Measurements from ENCODE around the gene MCC.
"Not testable (repeated sequence)": the region's sequence is repeated elsewhere in the genome, so short reads cannot be mapped to it uniquely, and the experiment has no call there.

MCC gene

DNA sequence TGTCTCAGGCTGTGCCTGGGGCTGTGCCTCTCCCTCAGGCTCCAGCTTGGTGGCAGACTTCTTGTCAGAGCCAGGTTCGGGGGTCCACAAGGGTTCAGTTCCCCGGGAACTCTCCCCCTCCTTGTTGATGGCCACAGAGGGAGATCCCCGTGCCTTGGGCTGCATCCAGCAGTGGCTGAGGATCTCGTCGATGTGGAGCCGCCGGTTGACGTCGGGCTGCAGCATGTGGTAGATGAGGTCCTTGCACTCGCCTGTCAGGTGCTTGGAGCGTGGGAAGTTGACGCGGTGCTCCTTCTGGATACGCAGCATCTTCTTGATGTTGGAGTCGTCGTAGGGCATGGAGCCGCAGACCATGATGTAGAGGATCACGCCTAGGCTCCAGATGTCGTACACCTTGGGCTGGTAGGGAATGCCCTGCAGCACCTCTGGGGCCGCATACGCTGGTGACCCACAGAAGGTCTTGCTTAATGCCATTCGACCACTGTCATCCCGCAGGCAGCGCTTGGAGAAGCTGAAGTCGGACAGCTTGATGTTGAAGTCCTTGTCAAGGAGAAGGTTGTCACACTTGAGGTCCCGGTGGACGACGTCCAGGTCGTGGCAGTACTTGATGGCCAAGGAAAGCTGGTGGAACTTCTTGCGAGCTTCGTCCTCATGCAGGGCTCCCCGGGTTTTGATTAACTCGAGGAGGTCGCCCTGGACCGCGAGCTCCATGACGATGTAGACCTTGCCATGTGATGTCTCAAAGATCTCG lies 54.2 kb downstream of the MCC start:
- intact Hi-C loops (cut with DNase I), result no loop called here
- peak in 1 of 10 donors; percentile 72 for DNase-seq

DNA sequence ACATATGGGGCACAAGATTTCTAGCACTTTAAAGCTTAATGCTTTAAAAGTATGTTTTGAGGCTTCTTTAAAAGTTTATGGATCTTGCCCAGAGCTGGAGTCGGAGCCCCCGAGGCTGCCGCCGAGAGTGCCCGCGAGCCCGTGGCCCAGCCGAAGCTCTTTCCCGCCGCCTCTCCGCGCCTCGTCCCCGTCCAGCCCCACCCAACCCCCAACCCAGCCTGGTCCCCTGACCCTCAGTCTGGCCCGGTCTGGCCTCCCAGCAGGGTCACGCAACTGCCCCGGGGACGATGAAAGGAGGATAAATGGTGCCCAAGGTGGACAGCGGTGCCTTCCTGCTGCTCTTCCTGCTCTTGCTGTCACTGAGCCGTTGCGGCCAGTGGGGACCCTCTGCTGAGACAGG lies 55.2 kb downstream of the MCC start:
- no peak for DNase-seq
- intact Hi-C loops (cut with DNase I), result no loop called here

DNA sequence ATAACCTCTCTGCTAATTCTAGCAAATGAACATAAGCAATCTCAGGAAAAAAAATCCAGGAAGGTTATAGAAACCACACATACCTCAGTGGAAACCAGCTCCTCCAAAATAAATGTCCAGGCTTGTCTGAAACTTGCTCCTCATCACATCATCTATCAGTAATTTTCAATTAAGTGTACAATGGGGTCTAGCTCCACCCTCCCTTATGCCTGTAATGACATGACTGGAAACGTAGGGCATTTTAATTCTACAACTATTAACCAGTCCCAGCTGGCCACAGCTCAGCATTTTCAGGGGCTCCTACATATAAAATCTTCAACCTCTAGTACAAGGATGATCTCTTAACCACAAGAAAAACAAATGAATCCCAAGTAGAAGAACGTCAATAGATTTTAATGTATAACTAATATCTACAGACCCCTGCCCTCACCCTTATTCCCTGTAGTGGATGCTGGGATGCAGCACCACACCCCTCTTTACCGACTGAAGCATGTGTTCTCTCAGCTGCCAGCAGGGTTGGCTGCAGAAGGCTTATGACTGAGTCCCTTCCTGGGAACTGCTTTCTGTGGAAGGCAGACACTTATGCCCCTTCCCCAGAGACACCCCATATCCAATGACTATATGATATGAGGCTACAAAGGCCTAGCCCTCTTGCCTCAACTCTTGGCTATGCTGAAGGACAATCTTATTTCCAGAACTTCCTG lies 60.2 kb downstream of the MCC start:
- no peak for DNase-seq
- intact Hi-C loops (cut with DNase I), result no loop called here

DNA sequence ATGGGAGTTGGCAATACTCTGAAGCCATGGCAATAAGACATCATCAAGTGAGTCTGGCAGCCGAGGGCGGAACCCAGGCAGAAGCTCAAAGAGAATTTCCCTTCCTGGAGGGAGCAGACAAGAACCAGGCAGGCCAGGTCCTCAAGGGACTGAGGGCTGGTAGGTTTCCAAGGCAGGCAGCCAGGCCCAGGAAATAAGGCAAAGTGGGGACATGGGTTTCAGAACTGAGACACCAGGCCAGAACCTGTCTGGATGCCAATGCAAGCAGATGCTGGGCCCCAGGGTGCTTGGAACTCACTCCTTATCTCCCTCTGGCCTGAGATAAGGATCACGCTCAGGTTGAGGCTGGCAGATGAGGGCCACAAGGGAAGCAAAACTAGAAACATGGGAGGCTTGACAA lies 62.3 kb downstream of the MCC start:
- intact Hi-C loops (cut with DNase I), result no loop called here

DNA sequence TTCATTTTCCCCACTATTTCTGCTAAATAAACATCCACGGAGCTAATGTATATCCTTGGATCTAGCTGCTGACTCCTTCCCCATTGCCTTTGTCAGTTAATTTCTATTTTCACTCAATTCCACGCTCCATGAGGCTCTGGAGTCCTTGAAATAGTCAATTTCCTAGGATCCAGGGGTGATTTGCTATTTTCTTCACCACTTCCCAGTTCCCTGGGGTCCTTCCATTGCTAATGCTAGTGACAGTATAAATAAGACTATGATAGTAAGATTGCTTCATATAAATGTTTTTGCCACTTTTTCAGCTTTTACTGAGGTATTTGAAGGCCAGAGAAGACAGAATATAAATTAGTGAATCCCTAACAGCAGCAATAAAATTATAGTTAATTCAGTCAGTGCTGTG lies 66.6 kb downstream of the MCC start:
- intact Hi-C loops (cut with DNase I), result no loop called here
- no peak for DNase-seq

More for the DNA sequence above, 62.3 kb downstream of the MCC start:
- peak in 1 of 10 donors; percentile 48 for DNase-seq

DNA sequence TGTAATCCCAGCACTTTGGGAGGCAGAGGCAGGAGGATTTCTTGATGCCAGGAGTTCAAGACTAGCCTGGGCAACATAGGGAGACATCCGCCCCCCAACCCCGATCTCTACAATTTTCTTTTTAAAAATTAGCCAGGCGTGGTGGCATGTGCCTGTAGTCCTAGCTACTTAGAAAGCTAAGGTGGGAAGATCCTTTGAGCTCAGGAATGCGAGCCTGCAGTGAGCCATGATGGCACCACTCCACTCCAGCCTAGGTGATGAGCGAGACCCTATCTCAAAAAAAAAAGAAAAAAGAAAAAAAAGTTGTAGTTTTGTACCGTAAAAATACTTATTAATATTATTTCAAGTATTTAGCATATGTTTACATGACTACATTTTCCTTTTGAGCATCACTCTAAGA lies 82.7 kb downstream of the MCC start:
- peak in 1 of 10 donors; percentile 60 for DNase-seq
- intact Hi-C loops (cut with DNase I), result no loop called here

DNA sequence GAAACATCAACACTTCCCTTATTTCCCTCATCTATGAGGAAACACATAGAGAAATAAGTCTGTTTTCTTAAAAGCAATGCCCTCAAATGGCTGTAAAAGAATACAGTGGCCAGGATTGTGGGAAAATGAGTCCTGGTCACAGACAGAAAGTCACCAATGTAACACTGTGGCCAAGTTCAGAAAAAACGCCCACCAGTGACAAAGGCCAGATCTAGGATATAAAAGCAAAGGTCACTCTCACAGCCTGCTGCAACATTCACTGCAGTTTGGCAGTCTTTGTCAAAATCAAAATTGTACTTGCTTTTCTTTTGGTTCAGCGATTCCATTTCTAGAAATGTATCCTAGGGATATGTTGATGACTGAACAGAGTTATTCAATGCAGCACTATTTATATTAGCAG lies 84.0 kb downstream of the MCC start:
- DNase-seq, result no peak
- intact Hi-C loops (cut with DNase I), result no loop called here

DNA sequence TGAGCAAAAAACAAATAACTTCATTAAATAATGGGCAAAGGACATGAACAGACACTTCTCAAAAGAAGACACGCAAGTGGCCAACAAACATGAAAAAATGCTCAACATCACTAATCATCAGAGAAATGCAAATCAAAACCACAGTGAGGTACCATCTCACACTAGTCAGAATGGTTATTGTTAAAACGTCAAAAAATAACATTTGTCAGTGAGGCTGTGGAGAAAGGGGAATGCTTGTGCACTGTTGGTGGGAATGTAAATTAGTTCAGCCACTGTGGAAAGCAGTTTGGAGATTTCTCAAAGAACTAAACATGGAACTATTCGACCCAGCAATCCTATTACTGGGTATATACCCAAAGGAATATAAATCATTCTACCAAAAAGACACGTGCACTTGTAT lies 90.3 kb downstream of the MCC start:
- not testable (repeated sequence) for DNase-seq

DNA sequence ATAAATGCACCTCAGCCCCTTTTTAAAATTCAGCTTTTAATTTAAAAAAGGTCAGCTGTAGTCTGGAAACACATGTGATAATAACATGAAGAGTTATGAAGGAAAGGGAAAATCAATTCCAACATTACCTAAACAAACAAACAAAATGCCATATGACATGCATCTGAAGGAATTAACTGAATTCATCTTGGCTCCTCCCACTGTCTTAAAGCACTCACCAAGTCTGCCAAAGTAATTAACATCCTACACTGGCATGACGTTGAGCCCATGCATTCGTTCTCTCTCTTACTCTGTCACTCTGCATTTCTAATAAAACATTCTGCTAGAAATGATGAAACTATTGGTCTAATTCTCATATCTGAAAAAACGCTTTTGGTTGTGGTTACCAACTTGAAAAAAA lies 91.2 kb downstream of the MCC start:
- intact Hi-C loops (cut with DNase I), result no loop called here
- no peak for DNase-seq

More for the DNA sequence above, 90.3 kb downstream of the MCC start:
- intact Hi-C loops (cut with DNase I), result not testable (repeated sequence)

DNA sequence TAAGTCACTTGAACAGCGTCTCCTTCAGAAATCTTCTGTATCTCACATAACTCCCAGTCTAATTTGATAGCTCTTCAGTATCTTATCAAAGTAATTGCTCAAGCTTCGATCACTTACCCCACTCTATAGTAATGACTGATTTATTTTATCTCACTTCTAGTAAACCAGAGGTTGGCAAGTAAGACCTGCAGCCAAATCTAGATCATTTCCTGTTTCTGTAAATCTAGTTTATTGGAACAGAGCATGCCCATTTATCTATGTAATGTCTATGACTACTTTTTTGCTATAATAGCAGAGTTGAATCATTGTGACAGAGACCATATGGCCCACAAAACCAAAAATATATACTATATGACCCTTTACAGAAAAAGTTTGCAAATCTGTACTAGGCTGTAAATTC lies 93.6 kb downstream of the MCC start:
- no peak for DNase-seq
- intact Hi-C loops (cut with DNase I), result no loop called here

DNA sequence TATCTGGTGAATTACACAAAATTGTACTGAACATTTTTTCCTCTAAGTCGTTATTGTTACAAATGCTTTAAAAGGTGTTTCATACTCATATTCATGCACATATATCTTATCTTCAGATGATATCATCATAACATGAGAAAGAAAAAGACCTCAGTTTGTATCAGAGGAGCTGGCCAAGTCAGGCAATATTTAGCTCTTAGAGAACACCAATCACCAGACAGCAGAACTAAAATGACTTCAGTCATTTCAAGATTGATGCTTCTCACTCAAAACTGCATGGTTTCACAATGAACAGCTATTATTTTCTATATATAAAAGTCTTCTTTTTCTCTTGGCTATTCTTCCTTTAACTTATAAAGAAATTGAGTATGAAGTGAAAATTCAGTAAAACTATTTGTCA lies 98.0 kb downstream of the MCC start:
- DNase-seq, result no peak
- intact Hi-C loops (cut with DNase I), result no loop called here

DNA sequence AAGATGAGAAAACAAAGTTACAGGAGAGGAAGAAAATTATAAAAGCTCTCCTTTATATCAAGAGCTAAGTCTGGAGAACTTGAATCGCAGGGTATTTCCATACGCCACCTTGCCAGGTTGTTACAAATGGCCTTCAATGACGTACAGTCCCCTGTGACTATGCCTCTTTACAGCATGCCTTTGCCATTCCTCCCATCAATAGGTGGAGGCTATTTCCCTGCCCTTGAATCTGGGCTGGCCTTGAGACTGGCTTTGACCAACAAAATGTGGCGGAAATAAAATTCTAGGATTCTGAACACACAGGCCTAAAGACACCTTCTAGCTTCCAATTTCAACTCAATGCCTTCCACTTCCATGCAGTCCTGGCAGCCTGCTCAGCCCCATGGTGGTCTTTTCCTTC lies 99.1 kb downstream of the MCC start:
- DNase-seq, result no peak
- intact Hi-C loops (cut with DNase I), result no loop called here

DNA sequence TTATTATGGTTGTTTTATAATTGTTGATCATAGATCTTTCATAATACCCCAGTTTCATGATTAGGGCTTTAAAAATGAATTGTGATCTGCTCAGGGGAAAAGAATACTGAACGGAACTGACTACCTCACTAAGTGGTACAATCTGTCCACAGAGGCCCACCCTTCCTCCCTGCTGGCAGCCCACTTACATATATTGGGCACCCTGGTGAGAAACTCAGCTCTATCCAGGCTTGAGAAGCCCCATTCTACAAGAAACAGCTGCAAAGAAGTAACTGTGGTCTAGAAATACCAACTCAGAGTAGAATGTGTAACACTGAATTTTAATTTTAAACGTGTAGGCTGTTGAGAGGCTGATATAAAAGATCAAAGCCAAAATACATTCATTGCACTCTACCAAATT lies 100.4 kb downstream of the MCC start:
- intact Hi-C loops (cut with DNase I), result no loop called here
- DNase-seq, result no peak

DNA sequence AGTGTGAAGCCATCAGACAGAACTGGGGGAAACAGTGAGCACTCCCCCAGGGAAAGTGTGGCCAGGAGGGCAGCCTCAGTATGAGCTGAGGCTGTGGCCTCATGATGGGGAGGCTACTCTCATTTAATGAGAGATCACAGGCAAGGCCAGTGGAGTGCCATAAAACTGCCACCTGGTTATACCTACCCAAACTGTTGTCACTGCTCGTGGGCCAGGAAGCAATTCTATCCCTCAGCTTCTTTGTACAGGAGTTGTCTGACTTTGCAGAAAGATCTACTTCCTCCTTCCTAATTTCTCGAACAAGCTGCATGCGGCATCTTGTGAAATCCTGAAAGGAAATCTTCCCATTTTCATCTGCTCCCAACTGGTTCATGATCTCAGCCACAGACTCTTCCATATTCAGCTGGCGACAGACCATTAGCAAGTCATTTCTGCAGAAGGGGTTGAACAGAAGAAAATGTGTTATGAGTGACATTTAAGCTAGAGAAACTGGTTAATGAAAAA lies 103.4 kb downstream of the MCC start:
- DNase-seq, result no peak
- intact Hi-C loops (cut with DNase I), result loop anchor here (2.0 kb wide), 1 partner anchor 124 kb away; no protein-coding TSS in a partner anchor

DNA sequence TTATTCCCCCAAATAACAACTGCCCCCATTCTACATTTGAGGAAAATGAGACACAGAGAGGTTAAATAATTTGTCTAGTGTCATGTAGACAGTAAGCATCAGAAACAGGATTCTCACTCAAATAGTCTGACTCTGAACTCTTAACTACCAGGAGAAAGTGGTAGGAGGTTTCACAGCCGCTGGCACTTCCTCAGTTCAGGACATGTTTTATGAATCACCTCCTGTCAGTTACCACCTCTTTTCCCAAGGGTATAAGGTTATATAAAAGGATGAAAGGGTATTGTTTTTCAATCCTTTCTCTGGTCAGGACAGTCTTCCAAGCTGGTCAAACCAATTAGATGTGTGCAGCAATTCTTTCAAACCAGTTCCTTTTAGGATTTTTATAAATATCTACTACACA lies 105.5 kb downstream of the MCC start:
- no peak for DNase-seq
- intact Hi-C loops (cut with DNase I), result no loop called here

DNA sequence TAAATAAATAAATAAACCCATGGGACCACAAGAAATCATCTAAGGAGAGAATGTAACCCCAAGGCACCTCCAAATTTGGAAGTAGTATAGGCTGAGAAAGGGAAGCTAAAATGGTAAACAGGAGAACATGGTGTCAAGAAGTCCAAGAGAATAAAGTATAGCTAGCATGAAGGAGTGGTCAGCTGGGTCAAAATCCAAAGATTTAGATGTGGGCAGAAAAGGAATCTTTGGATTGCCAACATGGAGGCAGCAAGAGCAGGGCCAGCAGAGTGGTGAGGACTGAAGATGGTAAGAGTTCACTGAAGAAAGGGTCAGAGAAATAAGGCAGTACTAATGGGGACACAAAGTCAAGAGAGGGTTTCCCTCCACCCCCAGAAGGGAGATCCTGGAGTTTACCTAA lies 106.5 kb downstream of the MCC start:
- no peak for DNase-seq
- intact Hi-C loops (cut with DNase I), result no loop called here

DNA sequence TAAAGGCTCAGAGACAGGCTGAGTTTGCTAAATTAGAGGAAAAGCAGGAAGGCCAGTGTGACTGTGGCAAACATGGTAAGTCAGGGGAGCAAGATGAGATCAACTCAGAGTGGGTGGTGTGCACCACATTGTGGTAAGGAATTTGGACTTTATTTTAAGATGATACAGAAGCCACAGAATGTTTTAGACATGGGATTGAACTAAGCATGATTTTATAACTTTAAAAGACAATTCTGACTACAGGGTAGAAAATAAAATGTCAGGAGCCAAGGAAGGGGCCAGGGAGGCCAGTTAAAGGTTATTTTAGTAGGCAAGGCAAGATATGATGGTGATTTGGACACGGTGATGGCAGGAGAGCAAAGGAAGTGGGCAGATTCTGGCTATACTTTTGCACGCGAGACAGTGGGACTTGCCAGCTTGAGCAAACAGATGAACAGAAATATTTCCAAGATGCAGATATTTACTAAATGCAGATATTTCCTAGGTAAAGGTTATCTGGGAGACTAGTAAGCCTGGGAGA lies 107.4 kb downstream of the MCC start:
- DNase-seq, result no peak
- intact Hi-C loops (cut with DNase I), result no loop called here

DNA sequence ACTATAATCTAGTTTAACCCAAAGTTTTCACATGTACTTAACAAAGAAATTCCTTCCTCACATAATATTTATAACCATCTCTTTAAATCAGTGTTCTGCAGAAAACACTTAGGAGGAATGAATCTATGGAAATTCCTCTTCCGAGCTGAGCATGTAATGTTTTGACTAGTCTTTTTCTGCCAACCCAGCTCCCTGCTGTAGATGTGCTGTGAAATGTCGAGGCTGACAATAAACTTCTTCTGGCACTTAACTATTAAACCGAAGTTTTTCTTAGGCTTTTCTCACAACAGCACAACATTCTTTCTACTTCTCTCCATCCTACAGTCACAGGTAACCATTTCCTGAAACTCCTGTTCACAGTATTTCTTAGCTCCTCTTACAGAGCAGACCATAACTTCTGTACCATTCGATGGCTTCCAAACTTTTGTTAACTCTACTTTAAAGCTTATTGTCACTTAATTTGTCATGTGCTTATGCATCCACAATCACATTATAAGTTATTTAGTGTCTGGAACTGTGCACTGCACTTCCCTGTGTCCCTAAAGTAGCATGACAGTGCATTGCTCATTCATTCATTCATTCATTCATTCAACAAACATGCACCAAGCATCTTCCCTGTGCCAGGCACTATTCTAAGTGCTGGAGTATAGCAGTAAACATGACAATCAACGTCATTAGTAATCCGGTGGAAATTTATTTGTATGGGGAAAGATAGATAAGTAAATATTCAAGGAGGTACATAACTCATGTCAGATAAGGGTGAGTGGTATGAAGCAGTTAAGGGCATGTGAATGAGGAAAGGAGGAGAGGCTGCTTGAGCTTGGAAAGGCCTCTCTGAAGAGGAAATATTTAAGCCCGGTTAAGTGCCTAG lies 108.1 kb downstream of the MCC start:
- intact Hi-C loops (cut with DNase I), result loop anchor here (1.0 kb wide), 1 partner anchor 226 kb away; no protein-coding TSS in a partner anchor
- DNase-seq, result no peak

DNA sequence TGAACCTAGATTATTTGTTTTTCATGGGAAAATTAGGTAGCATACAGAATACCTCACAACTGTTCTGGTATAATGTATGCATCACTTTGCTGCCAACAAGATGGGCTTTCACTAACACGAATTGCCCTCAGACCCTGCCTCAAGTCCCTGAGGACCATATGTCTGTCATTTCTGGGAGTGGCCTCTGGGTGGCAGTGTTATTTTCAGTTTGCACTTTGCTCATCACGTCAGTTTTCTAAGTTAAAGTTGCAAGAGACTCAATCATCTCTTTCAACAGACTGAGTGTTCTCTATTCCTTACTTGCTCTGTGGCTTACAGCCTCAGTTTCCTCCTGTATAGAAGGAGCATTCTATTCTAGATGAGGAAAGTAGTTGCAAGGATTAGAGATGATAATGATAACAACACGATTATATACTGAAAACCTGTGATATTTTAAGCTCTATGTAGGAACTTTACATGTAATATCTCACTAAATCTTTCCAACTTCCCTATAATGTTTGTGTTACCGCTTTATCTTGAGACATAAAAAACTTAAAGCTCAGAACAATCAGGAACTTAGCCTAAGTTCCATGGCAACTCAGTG lies 109.2 kb downstream of the MCC start:
- peak in 6 of 10 donors; percentile 31 to 85 (median 61) for DNase-seq

DNA sequence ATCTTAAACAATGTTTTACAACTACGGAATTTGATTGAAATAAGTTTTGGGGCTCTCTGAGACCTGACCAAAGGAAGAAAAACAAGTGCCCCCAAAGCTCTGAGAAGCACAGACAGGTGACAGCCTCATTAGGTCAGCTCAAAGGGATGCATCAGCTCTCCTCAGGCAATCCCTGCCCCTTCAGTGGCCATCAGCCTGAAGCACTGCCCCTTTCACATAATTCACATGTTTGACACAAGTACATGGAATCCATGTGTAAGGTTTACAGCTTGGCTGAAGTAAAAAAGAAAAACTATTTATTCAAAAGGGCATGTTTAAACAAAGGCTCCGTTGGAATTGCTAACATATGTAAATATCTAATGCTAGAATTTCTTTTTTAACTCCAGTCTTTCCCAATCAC lies 109.7 kb downstream of the MCC start:
- intact Hi-C loops (cut with DNase I), result no loop called here
- DNase-seq, result no peak

More for the DNA sequence above, 109.2 kb downstream of the MCC start:
- intact Hi-C loops (cut with DNase I), result loop anchor here (1.0 kb wide), 1 partner anchor 227 kb away; no protein-coding TSS in a partner anchor

All from posterior cingulate gyrus (tissue), 11 donors.